Hepatocyte (in vitro differentiated cells): ENCODE results near the gene STOML2. TPM values are rescaled to one million over a fixed set of nuclear protein-coding genes. Genes with fewer than 3 reads are reported as not detected.
A peak's percentile ranks its signal among the peaks of the same experiment; 100 is the strongest.

Experiments used
- DNase-seq: peaks from one replicate; pipeline ENCODE4 v3.0.0-alpha.2; 2016; ENCODE audit warnings: low spot score
- H2AFZ ChIP-seq: fragments of 200-600 bp; sonication (generic); 2 replicates; pipeline ENCODE4 v1.6.0; 2016; ENCODE audit warnings: antibody characterized with exemption, mild to moderate bottlenecking
- H3K27ac ChIP-seq: fragments of 200-600 bp; sonication (generic); 2 replicates; pipeline ENCODE4 v1.5.1; 2016; ENCODE audit warnings: mild to moderate bottlenecking
- H3K27me3 ChIP-seq: fragments of 200-600 bp; sonication (generic); 2 replicates; pipeline ENCODE4 v1.6.1; 2016
- H3K36me3 ChIP-seq: fragments of 200-600 bp; sonication (generic); replicated peaks from 2 replicates; pipeline ENCODE4 v1.5.1; 2016; ENCODE audit warnings: low read depth; ENCODE audit not compliant: insufficient read depth
- H3K4me1 ChIP-seq: fragments of 200-600 bp; sonication (generic); 2 replicates; pipeline ENCODE4 v1.5.1; 2016; ENCODE audit warnings: mild to moderate bottlenecking, moderate library complexity; ENCODE audit not compliant: insufficient read depth
- H3K4me2 ChIP-seq: fragments of 200-600 bp; sonication (generic); 2 replicates; pipeline ENCODE4 v1.6.0; 2016
- H3K4me3 ChIP-seq: fragments of 200-600 bp; sonication (generic); 2 replicates; pipeline ENCODE4 v1.5.1; 2016; ENCODE audit warnings: mild to moderate bottlenecking
- H3K79me2 ChIP-seq: fragments of 200-600 bp; sonication (generic); 2 replicates; pipeline ENCODE4 v1.6.0; 2017; ENCODE audit warnings: mild to moderate bottlenecking
- H3K9me2 ChIP-seq: fragments of 200-600 bp; sonication (generic); replicated peaks from 2 replicates; pipeline ENCODE4 v1.6.0; 2017; ENCODE audit warnings: mild to moderate bottlenecking; ENCODE audit not compliant: insufficient read depth
- H3K9me3 ChIP-seq: fragments of 200-600 bp; sonication (generic); 2 replicates; pipeline ENCODE4 v1.5.1; 2016; ENCODE audit warnings: low read depth, mild to moderate bottlenecking
- H4K20me1 ChIP-seq: fragments of 200-600 bp; sonication (generic); 2 replicates; pipeline ENCODE4 v1.6.0; 2016; ENCODE audit warnings: mild to moderate bottlenecking; ENCODE audit not compliant: insufficient read depth, poor library complexity, severe bottlenecking
- CTCF ChIP-seq: fragments of 200-600 bp; sonication (generic); IDR thresholded peaks from 2 replicates; pipeline ENCODE4 v1.5.1; 2016; ENCODE audit warnings: antibody characterized with exemption, mild to moderate bottlenecking; ENCODE audit not compliant: poor library complexity
- EZH2 ChIP-seq: fragments of 200-600 bp; sonication (generic); IDR thresholded peaks from 2 replicates; pipeline ENCODE4 v1.6.1; 2016; ENCODE audit warnings: antibody characterized with exemption, mild to moderate bottlenecking, borderline replicate concordance
- EZH2phosphoT487 ChIP-seq: fragments of 200-600 bp; sonication (generic); IDR thresholded peaks from one replicate; pipeline ENCODE4 v1.6.1; 2018; ENCODE audit warnings: antibody characterized with exemption, mild to moderate bottlenecking, low read depth, moderate library complexity; ENCODE audit not compliant: unreplicated experiment, severe bottlenecking
- WGBS: methylation state at CpG from one replicate; pipeline ENCODE4 v1.1.6; 2016; ENCODE audit warnings: low lambda C conversion rate; ENCODE audit errors: missing lambda C conversion rate; 5-methylcytosine and 5-hydroxymethylcytosine counted together
- polyA plus RNA-seq: library from polyadenylated mRNA; unstranded; fragments of >200 nt; fragmentation: Nextera tagmentation; extraction: Ambion mirVana; gene quantifications from 2 replicates; pipeline ENCODE4 v1.2.1, GENCODE V29; 2016
- total RNA-seq: library from RNA; depleted of rRNA; stranded (reverse); fragments of >200 nt; gene quantifications from 2 replicates; pipeline ENCODE4 v1.2.3, GENCODE V29; 2014

The STOML2 gene
- total and polyA plus RNA-seq, 2 experiments from 2014 or later = 98.0 to 120 TPM

DNA sequence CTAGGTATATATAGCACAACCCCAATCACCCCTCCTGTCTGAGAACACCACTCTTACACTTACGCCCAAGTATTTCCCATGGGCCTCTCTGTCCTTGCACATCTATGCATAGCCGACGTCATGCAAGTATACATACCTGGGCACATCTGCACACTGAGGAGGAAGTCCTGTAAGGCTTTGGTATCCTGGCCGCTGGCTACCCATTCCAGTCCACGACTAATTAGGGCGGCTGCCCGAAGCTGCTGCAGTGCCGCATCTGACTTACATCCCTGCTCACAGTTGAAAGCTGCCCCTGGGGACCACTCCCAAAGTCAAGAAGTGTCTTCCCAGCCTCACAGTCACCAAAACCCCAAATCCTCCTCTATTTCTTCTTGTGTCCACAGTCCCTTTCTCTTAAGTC, 28.1 kb downstream of the STOML2 start:
- H3K4me2 ChIP-seq = no peak overlapping the region
- no peak for DNase-seq
- H3K4me3 ChIP-seq = no peak overlapping the region
- no peaks in the 10 kb centered on the region for H3K9me3 ChIP-seq
- H3K27ac ChIP-seq = no peak overlapping the region
- H3K9me2 ChIP-seq = no peaks in the 10 kb centered on the region
- no peaks in the 10 kb centered on the region for H3K27me3 ChIP-seq
- peaks cover 39% of the 10 kb centered on the region for H3K79me2 ChIP-seq
- no peak overlapping the region for H2AFZ ChIP-seq
- TF ChIP-seq EZH2phosphoT487 = no peak
- TF ChIP-seq CTCF = no peak
- no peak for TF ChIP-seq EZH2
- 96% methylated on average over 8 of the region's 8 CpGs for WGBS
- H3K4me1 ChIP-seq = peaks cover 17% of the 10 kb centered on the region
- H4K20me1 ChIP-seq = peaks cover 20% of the 10 kb centered on the region
- no peaks in the 10 kb centered on the region for H3K36me3 ChIP-seq

GRCh38 chr9:35074141-35074540, 28.8 kb downstream of the STOML2 start:
- Histone ChIP-seq H3K36me3 (no peaks in the 10 kb centered on the region), H3K9me2 (no peaks in the 10 kb centered on the region), H2AFZ (no peak overlapping the region), H4K20me1 (peaks cover 27% of the 10 kb centered on the region), H3K4me3 (no peak overlapping the region), H3K9me3 (no peaks in the 10 kb centered on the region), H3K79me2 (peaks cover 46% of the 10 kb centered on the region), H3K4me1 (peaks cover 24% of the 10 kb centered on the region), H3K4me2 (no peak overlapping the region), H3K27me3 (no peaks in the 10 kb centered on the region), H3K27ac (no peak overlapping the region)
- WGBS = over 99% methylated on average over 6 of the region's 6 CpGs
- TF ChIP-seq EZH2 (no peak), EZH2phosphoT487 (no peak), CTCF (no peak)
- no peak for DNase-seq

GRCh38 chr9:35073279-35073612, 29.7 kb downstream of the STOML2 start:
- Histone ChIP-seq H3K4me1 (peaks cover 25% of the 10 kb centered on the region), H3K79me2 (peaks cover 48% of the 10 kb centered on the region), H3K27me3 (no peaks in the 10 kb centered on the region), H2AFZ (peak overlapping the region; percentile 27), H3K9me3 (no peaks in the 10 kb centered on the region), H3K36me3 (no peaks in the 10 kb centered on the region), H3K4me3 (no peak overlapping the region), H3K27ac (peak overlapping the region; percentile 86), H3K4me2 (peak overlapping the region; percentile 58), H4K20me1 (peaks cover 35% of the 10 kb centered on the region), H3K9me2 (no peaks in the 10 kb centered on the region)
- TF ChIP-seq EZH2phosphoT487 = no peak
- TF ChIP-seq EZH2 = no peak
- no peak for TF ChIP-seq CTCF
- WGBS = 96% methylated on average over 2 of the region's 2 CpGs
- DNase-seq = no peak
